Measurements from ENCODE around the gene ATAD3A.
"Not testable (repeated sequence)": the region's sequence is repeated elsewhere in the genome, so short reads cannot be mapped to it uniquely, and the experiment has no call there.

Gene ATAD3A

DNA sequence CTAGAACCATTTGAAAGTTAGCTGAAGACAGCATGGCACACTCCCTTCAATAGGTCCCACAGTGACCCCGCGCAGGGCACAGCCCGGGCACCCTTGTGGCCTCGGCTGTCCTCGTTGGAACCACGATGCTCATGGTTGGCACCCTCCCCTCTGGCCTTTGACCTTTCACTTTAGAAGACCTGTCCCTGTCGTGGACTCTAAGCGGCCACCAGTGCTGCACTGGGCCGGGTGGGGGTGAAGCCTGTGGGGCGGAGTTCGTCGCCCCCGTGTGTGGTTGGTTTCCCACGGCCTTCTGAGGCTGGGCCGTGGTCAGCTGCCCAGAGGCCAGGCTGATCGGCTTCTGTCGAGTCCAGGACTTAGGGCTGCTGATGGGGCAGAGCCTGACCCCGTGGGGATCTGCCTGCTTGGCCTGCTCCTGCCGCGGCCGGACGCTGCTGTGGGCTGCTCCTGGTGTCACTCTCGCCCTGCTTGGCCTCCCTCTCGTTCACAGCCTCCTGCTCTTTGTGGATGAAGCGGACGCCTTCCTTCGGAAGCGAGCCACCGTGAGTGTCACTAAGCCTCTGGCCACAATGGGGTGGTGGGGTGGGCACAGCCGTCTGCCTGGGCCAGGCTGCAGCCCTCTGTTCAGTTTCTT is 12.9 kb downstream of the ATAD3A start:
- DNase-seq = not testable (repeated sequence)

DNA sequence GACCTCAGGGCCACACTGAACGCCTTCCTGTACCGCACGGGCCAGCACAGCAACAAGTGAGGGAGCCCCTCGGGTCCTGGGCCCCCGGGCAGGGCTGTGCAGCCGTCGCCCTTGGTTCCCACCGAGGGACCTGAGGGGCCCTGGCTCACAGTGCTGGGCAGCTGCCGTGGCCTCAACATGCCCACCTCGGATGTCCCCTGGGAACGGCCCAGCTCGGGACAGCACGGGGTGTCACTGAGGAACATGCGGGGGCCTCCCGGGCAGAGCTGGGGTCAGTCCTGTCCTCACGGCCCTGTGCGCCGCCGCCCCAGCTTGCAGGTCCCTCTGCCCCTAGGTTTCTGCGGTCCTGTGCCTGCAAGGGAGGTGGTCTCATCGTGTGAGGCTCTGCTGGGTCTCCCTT is 14.5 kb downstream of the ATAD3A start:
- DNase-seq = not testable (repeated sequence)

DNA sequence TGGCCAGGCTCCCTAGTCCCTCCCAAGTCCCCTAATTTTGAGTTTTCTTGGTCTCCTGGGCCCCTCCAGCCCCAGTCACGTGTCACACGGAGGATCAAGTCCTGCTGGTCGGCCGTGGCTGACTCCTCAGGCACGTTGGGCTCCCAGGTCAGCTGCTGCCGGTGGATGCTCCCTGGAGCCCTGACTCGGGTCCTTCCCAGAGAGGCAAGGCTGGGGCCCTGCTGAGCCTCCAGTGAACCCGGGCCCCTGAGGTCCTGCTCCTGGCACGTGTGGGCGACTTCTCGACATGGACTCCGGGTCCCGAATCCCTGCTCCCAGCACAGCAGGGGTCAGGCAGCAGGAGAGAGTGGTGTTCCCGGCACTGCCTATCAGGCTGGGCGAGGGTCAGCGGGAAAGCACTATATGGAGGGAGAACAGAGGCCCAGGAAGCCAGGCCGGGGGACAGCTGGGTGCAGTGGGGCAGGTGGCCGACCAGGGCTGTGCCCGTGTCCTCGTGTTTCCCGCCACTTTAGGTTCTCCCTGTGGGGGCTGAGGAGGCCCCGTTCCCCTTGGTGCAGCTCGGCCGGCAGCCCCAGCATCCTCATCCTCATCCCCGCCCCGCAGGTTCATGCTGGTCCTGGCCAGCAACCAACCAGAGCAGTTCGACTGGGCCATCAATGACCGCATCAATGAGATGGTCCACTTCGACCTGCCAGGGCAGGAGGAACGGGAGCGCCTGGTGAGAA is 15.3 kb downstream of the ATAD3A start:
- no peak for DNase-seq

DNA sequence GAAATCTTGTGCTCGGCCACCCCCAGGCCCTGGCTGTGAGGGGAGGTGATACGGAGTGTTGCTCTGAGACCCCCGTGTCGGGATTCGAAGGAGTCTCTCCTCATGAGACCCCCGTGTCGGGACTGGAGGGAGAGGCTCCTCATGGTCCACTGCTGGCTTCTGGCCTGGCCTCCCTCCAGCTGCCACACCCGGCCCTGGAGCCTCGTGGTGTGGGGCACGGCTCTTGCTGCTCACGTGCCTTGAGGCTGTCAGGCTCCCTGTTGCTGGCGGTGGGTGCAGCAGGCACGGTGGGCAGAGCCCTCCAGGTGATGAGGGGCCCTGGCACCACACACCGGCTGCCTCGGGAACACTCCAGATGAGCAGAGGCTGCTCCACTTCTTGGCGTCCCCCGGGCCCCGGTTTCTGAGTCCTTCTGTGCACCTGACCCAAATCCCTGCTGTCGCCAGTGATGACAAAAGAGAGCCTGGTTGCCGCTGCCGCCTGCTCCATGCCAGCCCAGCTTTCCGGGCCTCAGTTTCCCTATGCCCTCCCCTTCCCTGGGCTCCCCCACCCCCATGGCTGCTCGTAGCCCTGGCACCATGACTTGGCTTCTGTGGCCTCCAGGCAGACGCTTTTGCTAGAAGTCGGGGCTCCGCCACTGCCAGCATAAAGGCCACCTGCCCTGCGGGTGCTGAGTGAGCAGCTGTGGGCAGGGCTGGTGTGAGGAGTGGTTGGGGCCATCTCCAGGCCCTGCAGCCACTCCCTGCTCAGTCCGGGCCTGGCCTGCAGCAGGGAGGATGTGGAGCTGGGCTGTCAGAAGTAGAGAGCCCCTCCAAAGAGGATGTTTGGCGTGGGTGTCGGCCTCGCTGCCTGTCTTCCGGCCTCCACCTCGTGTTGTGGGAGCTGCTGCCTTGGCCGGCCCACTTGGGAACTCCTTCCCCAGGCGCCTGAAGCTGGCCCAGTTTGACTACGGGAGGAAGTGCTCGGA is 16.6 kb downstream of the ATAD3A start:
- DNase-seq = no peak

DNA sequence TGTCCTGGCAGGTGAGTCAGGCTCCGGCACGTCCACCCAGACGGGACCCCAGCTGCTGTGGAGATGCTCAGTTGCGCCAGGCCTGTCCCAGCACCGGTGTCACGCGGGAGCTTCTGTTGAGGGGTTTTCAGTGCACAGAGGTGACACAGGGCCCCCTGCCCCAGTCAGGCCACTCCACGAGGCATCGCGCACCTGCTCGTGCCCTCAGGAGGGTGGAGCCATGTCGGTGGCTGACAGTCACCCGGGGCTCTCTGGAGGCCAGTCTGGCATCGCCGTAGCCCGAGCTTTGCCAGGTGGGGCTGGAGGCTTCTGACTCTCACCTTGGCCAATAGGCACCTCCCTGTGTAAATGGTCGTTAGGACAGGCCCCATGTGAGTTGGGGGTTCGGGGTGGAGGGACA is 17.4 kb downstream of the ATAD3A start:
- no peak for DNase-seq

DNA sequence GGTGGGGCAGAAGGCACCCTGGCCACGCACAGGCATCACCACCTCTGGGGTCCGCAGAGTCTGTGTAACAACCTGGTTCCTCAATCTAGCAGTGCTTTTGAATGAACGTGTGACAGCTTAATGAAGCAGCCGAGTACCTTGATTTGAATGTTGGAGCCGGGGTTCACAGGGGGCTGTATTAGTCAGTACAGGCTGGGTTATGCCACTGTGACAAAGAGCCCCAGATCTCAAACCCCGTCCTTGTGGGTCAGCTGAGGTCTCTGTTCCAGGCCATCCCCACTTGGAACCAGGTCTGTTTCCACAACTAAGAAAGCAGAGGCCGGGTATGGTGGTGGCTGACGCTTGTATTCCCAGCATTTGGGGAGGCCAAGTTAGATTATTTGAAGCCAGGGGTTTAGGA is 18.0 kb downstream of the ATAD3A start:
- DNase-seq = no peak

DNA sequence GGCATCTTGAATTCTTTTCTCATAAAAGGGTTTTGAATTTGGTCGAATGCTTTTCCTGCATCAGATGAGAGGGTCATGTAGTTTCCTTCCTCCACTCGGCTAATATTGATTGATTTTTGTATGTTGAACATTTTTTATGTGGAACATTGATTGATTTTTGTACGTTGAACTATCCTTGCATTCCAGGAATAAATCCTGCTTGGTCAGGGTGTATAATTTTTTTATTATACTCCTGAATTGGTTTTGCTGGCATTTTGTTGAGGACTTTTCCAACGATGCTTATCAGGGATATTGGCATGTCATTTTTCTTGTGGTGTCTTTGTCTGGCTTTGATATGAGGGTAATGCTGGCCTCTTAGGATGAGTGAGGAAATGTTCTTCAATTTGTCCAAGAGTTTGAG is 20.0 kb downstream of the ATAD3A start:
- no peak for DNase-seq

DNA sequence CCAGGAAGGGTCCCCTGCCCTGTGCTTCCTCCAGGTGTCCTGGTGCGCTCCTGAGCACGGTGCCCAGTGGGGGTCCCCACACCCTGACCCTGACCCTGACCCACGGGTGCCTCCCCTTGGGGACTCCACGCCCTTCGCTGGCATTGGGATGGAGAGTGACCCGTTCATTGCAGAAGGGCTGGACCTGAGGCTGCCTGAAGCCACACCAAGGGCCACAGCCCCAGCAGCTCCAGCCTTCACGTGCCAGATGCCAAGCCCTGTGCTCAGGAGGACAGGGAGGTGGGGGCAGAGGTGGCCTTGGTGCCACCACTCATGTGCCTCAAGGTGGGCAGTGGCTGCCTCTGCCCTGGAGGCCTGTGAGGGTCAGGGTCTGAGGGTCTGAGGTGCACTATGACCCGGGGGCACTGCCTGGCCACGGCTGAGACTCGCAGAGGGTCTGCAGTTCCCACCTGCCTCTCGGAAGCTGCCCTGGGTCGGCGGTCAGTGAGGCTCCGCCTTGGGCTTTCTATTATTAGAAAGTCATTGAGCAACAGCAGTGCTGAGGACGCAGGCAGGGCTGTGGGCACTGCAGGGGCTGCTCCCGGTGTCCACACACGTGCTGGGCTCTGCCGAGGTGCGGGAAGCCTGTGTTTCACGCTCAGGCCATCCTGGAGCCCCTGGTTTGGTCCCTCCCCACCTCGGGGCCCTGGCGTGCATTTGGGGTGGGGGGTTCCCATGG is 21.4 kb downstream of the ATAD3A start:
- not testable (repeated sequence) for DNase-seq

DNA sequence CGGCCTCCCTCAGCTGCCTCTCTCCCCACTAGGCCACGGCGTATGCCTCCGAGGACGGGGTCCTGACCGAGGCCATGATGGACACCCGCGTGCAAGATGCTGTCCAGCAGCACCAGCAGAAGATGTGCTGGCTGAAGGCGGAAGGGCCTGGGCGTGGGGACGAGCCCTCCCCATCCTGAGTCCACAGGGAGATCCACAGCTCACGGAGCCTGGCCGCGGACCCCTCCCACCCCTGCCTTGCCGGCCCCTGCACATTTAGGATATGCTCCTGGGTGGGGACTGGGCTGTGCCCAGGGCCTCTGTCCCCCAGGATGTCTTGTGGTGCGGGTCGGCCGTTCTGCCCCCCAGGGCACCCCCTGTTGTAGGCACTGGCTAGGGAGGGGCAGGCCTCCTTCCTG is 21.9 kb downstream of the ATAD3A start:
- not testable (repeated sequence) for DNase-seq

DNA sequence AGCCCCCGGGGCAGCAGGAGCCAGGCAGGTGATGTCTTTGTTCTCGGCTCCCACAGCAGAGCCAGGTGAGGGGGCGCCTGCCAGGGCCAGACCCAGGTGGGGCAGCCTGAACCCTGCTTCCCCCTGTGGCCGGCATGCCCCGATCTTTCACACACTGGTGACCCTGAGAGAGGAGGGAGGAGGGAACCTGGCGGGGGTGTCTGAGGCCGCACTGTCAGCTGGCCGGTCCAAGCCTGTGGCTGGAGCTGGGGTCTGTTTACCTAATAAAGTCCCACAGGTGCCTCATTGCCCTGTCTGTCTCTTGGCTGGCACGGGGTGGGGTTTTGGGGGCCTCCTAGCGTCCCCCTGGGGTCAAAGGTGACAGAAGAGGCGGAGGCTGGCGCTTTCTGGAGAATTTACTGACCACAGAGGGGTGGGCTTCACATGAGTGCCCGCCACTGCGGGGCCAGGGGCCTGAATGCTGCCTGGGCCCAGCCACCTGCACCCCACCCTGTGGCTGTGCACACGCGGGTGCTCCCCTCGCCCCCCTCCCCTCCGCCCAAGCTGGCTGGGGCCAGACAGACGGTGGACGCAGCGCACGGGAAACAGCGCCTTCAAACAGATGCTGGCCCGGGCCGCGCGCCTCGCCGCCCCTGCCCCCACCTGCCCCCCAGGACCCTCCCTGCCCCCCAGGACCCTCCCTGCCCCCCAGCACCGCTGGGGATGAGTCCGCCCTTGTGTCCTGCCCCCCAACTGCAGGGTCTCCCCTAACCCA is 22.6 kb downstream of the ATAD3A start:
- no peak for DNase-seq

DNA sequence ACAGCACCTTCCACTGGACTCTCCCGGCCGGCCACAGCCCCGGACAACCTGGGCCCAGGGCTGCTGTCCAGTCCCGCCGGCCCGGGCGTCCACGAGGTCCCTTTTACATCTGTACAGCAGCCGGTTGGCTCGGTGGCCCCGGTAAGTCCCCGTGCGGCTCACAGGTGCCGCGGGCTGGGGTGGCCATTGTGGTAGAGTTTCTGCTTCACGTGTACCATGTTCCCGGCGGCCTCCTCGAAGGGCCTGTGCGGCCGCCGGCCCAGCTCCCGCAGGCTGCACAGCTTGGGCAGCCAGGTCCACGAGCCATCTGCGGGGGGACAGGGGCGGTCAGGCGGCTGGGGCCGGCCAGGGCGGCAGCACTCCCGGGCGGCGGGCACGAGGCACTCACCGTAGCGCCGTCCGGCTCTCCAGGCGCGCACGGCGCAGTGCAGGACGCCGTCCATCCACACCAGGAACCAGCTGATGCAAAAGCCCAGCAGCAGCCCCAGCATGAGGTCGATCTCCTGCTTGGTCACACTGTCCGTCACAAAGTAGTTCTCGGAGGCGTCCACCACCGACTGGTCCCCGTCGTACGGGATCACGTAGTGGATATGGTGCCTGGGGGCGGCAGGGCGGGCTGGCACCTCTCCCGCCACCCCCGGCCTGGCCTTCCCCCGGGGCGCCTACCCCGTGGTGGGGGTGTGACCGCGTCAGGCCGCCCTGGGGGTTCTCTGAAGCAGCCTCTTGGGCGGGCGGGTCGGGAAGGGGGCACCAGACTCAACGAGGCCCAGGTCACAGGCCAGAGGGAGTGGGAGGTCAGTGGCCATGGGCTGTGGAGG is 23.4 kb downstream of the ATAD3A start:
- no peak for DNase-seq

DNA sequence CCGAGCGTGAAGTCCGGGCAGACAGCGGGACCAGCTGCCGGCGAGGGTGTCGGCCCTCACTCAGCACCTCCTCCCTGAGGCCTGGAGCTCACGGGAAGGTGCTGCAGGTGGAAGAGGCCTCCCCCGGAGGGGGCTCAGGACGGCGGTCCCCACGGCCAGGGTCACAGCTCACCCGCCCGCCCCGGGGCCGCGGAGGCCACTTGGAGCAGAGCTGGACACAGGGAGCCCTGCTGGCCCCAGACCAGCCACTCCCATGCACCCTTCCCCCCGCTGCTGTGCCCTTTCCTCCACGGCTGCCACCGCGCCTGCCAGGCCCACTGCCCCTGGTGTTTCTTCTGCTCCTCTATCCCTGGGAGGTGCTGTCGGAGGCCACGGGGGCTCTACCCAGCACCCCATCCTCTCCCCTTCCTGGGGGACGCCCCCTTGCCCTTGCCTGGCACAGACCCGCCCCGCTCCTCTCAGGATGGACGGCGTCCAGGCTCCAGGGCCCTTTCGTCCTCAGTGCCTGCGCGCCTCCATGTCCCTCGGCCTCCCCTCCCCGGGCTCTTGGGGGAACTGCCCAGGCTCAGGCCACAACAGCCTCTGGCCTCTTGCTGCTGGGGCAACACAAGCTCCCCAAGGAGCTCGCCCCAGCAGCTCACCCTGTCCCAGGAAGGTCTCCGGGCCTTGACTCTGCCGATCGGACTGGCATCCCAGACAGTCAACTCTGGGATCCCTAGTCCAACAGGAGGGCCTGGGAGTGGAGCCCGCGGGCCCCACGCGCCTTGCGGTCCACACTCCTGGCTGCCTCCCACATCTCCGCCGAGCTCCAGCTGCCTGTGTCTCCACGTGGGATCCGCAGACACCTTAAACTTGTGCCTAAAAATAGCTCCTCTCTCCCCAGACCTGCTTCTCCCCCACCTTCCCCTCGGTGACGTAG is 24.3 kb downstream of the ATAD3A start:
- DNase-seq = no peak

DNA sequence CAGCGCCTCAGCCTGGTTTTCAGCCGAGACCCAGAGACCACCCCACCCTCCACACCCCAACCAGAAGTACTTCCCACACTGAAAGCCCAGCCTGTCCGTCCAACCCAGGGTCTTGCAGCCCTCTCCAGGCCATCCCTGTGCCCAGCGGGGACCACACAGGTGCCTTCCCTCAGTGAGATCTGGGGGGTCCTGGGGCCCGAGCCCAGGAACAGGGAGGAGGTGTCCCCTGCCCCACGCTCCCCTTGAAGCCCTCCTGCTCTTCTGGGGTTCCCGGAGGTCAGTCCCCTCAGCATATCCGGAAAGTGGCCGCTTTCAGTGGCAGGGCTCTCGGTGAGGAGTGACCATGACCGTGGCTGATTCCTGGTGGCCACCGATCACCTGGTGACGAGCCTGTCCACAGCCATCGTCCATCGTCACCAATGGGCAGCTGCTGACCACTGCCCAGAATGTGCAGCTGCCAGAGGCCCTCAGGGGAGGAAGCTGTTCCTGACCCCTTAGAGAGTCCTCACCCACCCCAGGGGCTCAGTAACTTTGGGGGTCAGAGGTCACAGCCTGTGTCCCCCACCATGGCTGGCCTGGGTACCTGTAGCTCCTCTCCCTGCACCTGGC is 25.1 kb downstream of the ATAD3A start:
- no peak for DNase-seq

DNA sequence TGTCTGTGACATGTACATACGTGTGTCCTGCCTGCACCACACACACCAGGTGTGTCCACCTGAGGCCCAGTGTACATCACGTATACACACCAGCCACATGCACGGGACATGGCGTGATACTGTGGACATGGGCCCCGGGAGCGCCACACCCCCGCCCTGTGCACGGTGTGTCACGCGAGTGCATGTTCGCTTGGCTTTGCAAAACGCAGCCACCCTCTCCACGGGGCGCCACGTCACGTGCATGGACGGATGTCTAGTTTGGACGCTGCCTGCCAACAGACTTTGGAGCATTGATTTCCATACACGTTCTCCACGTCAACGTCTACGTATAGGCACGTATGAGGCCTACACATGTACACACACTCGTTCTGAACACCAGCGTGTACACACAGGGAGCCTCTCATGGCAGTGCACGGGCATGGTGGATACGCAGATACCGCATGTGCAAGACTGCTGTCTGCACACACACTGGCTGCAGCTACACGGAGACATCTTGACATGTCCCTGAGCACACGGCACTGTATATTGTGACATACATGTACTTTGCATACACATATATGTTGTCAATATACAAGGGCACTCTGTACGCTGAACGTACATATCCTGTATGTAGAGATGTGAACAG is 25.8 kb downstream of the ATAD3A start:
- no peak for DNase-seq

DNA sequence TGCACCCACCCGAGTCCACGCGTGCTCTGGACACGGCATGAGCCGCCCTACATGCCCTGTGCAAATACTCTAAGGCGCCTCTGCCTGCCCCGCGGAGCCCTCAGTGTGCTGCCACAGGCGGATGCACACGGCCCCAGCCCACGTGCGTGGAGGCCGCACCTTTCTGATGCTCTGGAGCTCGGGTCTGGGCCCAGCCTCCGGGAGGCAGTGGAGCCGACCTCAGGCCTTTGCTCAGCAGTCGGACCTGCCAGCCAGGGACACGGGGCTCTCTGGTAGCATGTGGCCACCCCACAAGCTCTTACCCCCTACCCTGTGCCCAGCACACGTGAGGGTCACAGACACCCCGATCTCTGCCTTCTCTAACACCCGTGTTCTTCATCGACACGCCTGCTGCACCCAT is 26.4 kb downstream of the ATAD3A start:
- no peak for DNase-seq

DNA sequence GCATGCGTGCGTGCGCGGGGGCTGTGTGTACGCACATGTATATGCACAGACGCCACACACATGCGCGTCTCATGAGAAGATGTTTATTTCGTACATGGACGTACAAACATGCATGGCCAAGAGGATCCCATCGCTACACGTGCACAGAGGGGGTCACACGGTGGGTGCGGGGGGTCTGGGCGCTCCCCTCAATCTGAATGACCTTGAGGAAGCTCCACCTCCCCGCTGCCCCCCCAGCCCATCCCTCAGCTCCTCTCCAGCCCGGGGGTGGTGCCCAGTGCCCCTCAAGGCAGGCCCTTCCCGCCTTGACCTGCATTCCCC is 27.0 kb downstream of the ATAD3A start:
- DNase-seq = no peak

DNA sequence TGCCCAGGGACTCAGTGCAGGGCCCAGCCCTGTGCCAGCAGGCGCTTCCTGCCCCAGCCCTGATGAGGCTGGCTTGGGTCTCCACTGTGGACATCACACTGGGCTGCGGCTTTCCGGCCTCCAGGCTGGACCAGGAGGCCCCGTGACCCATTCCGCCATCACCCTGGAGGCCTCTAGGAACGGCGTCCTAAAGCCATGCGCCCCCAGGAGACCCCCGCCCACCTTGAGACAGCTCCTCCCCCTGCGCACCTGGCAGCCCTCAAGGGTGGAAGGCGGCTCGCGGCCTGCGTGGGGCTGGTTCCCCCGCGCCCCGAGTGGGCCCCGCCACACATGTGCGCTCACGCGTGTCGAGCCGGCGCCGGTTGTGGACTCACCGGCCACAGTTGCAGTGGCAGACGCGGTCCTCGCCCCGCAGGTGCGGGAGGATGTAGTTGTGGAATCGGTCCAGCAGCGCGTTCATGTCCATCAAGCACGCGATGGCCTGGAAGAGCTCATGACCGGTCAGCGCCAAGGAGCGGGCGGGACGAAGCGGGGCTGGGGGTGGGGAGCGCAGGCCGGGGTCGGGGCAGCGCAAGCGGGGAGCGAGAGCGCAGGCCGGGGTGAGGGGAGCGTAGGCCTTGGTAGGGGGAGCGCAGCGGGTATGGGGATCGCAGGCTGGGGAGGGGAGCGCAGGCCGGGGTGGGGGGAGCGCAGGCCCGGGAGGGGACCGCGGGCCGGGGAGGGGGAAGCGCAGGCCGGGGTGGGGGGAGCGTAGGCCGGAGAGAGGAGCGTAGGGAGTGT is 27.5 kb downstream of the ATAD3A start:
- DNase-seq = no peak

DNA sequence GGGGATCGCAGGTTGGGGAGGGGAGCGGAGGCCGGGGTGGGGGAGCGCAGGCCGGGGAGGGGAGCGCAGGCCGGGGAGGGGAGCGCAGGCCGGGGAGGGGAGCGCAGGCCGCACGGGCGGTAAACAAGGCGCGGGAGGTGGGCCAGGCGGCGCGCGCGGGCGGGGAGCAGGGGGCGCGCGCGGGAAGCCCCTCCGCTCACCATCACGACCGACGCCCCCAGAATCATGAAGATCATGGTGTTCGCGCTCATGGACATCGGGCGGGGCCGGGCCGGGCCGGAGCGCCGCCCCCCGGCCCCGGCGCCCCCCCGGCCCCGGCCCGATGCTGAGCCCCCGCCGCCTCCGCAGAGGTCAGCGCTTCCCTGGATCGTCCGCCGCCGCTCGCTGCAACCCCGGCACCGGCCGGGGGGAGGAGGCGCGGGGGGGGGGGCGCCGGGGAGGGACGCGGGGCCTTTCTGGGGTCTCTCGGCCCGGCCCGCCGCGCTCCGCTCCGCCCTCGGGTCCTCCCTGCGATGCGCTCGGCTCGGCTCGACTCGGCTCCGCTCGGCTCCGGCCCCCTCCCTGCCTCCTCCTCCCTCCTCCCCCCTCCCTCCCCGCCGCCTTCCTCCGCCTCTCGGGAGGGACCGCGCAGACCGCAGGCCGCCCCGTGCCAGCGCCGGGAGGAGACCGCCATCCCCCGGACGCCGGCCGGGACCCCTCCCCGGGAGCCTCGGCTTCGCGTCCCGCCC is 28.3 kb downstream of the ATAD3A start, which contains the start of gene TMEM240:
Gene TMEM240, minus strand, starts transcription at position 535 of the 728 bp plus-strand sequence. Its CDS starts 278 bp downstream, at position 257.
- DNase-seq = peak; percentile 53
